Endothelial cell of umbilical vein (primary cell): Measurements from ENCODE around the gene DDX52.

Experiments used
- CTCF ChIP-seq, 2 donors: IDR thresholded peaks; 1 replicate in 1 of 2; 2 replicates in 1 of 2; pipeline ENCODE4 v1.5.1; 2011; ENCODE audit warnings: low read length in 2 of 2, mild to moderate bottlenecking in 2 of 2, moderate library complexity in 2 of 2, control low read depth in 1 of 2, inconsistent platforms in 1 of 2, low read depth in 1 of 2; ENCODE audit not compliant: insufficient read depth in 1 of 2; ENCODE audit errors: extremely low read depth in 1 of 2
- JUN ChIP-seq: IDR thresholded peaks from 2 replicates; pipeline ENCODE4 v1.6.1; 2011; ENCODE audit warnings: borderline replicate concordance, low read depth; ENCODE audit not compliant: insufficient read length, insufficient read depth
- POLR2A ChIP-seq: IDR thresholded peaks from 2 replicates; pipeline ENCODE4 v1.6.1; 2012; ENCODE audit warnings: low read depth, mild to moderate bottlenecking, control low read depth, low read length
- POLR2AphosphoS5 ChIP-seq: IDR thresholded peaks from 2 replicates; pipeline ENCODE4 v1.6.1; 2012; ENCODE audit warnings: low read depth, mild to moderate bottlenecking, control low read depth, low read length, moderate library complexity; ENCODE audit not compliant: insufficient read depth
- TF ChIP-seq, protein P1 (sequence below): IDR thresholded peaks from 2 replicates; pipeline ENCODE4 v1.6.1; 2011; ENCODE audit not compliant: insufficient read depth, insufficient read length

- TF ChIP-seq, protein P1, sequence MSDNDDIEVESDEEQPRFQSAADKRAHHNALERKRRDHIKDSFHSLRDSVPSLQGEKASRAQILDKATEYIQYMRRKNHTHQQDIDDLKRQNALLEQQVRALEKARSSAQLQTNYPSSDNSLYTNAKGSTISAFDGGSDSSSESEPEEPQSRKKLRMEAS: no peak
- TF ChIP-seq POLR2A (no peak), CTCF (IDR thresholded peaks at IDR 0.05; ENCODE audit: extremely low read depth in 1 of 2, insufficient read depth in 1 of 2, low read depth in 1 of 2, low read length in 2 of 2) (no peak), JUN (no peak), POLR2AphosphoS5 (no peak)
Observed at GRCh38 chr17:37647856-37648255, 4.6 kb upstream of the DDX52 start.
